Measurements from ENCODE around the gene SLC6A13. TPM values are rescaled to one million over a fixed set of nuclear protein-coding genes. Genes with fewer than 3 reads are reported as not detected.
"Not testable (repeated sequence)": the region's sequence is repeated elsewhere in the genome, so short reads cannot be mapped to it uniquely, and the experiment has no call there.

Gene SLC6A13
- total and polyA plus RNA-seq, 5 donors, result 2.1 to 5.8 (median 2.8) TPM

- DNase-seq, result no peak
- WGBS, result 59% methylated on average over 4 of the region's 4 CpGs
- ATAC-seq, result no peak
Measured at GRCh38 chr12:243381-243780, 19.3 kb downstream of the SLC6A13 start.

GRCh38 chr12:242496-242895, 20.1 kb downstream of the SLC6A13 start:
- Histone ChIP-seq H3K4me1 (ENCODE audit: control insufficient read depth, insufficient read depth, low read length) (no peaks in the 10 kb centered on the region), H3K4me3 (ENCODE audit: low read length) (no peak overlapping the region), H3K27ac (ENCODE audit: low read length) (no peak overlapping the region), H3K27me3 (ENCODE audit: control insufficient read depth, insufficient read depth) (no peaks in the 10 kb centered on the region), H3K9me3 (ENCODE audit: control insufficient read depth, low read length) (no peaks in the 10 kb centered on the region)
- intact Hi-C loops (cut with DNase I), result no loop called here
- WGBS, result 91% methylated on average over 15 of the region's 15 CpGs
- ATAC-seq (no peak), DNase-seq (no peak)

More at GRCh38 chr12:243381-243780, 19.3 kb downstream of the SLC6A13 start:
- no peaks in the 10 kb centered on the region for H3K27me3 ChIP-seq (ENCODE audit: control insufficient read depth, insufficient read depth)
- no peak overlapping the region for H3K4me3 ChIP-seq (ENCODE audit: low read length)
- H3K27ac ChIP-seq (ENCODE audit: low read length), result no peak overlapping the region
- intact Hi-C loops (cut with DNase I), result no loop called here
- H3K9me3 ChIP-seq (ENCODE audit: control insufficient read depth, low read length), result no peaks in the 10 kb centered on the region
- H3K4me1 ChIP-seq (ENCODE audit: control insufficient read depth, insufficient read depth, low read length), result no peaks in the 10 kb centered on the region

GRCh38 chr12:241266-241665, 21.4 kb downstream of the SLC6A13 start:
- Histone ChIP-seq H3K27me3 (ENCODE audit: control insufficient read depth, insufficient read depth) (no peaks in the 10 kb centered on the region), H3K9me3 (ENCODE audit: control insufficient read depth, low read length) (no peaks in the 10 kb centered on the region), H3K4me3 (ENCODE audit: low read length) (no peak overlapping the region), H3K27ac (ENCODE audit: low read length) (no peak overlapping the region), H3K4me1 (ENCODE audit: control insufficient read depth, insufficient read depth, low read length) (no peaks in the 10 kb centered on the region)
- no peak for DNase-seq
- WGBS, result 91% methylated on average over 9 of the region's 9 CpGs
- intact Hi-C loops (cut with DNase I), result no loop called here
- no peak for ATAC-seq

GRCh38 chr12:240566-240965, 22.1 kb downstream of the SLC6A13 start:
- Histone ChIP-seq H3K4me1 (ENCODE audit: control insufficient read depth, insufficient read depth, low read length) (no peaks in the 10 kb centered on the region), H3K4me3 (ENCODE audit: low read length) (no peak overlapping the region), H3K27me3 (ENCODE audit: control insufficient read depth, insufficient read depth) (no peaks in the 10 kb centered on the region), H3K9me3 (ENCODE audit: control insufficient read depth, low read length) (no peaks in the 10 kb centered on the region), H3K27ac (ENCODE audit: low read length) (no peak overlapping the region)
- DNase-seq (no peak), ATAC-seq (no peak)
- intact Hi-C loops (cut with DNase I), result no loop called here
- WGBS, result 90% methylated on average over 9 of the region's 9 CpGs

GRCh38 chr12:238736-239398, 23.8 kb downstream of the SLC6A13 start:
- Histone ChIP-seq H3K4me3 (ENCODE audit: low read length) (no peak overlapping the region), H3K9me3 (ENCODE audit: control insufficient read depth, low read length) (no peaks in the 10 kb centered on the region), H3K27ac (ENCODE audit: low read length) (no peak overlapping the region), H3K27me3 (ENCODE audit: control insufficient read depth, insufficient read depth) (no peaks in the 10 kb centered on the region), H3K4me1 (ENCODE audit: control insufficient read depth, insufficient read depth, low read length) (no peaks in the 10 kb centered on the region)
- WGBS, result 69% methylated on average over 19 of the region's 19 CpGs
- no peak for ATAC-seq
- intact Hi-C loops (cut with DNase I), result no loop called here
- no peak for DNase-seq

GRCh38 chr12:238116-238515, 24.5 kb downstream of the SLC6A13 start:
- no peaks in the 10 kb centered on the region for H3K4me1 ChIP-seq (ENCODE audit: control insufficient read depth, insufficient read depth, low read length)
- WGBS, result 87% methylated on average over 9 of the region's 9 CpGs
- DNase-seq, result no peak
- no peak for ATAC-seq
- no peaks in the 10 kb centered on the region for H3K9me3 ChIP-seq (ENCODE audit: control insufficient read depth, low read length)
- intact Hi-C loops (cut with DNase I), result no loop called here
- no peak overlapping the region for H3K4me3 ChIP-seq (ENCODE audit: low read length)
- H3K27ac ChIP-seq (ENCODE audit: low read length), result no peak overlapping the region
- no peaks in the 10 kb centered on the region for H3K27me3 ChIP-seq (ENCODE audit: control insufficient read depth, insufficient read depth)

- intact Hi-C loops (cut with DNase I), result no loop called here
- Histone ChIP-seq H3K4me1 (ENCODE audit: control insufficient read depth, insufficient read depth, low read length) (no peaks in the 10 kb centered on the region), H3K9me3 (ENCODE audit: control insufficient read depth, low read length) (no peaks in the 10 kb centered on the region), H3K27me3 (ENCODE audit: control insufficient read depth, insufficient read depth) (no peaks in the 10 kb centered on the region), H3K4me3 (ENCODE audit: low read length) (no peak overlapping the region), H3K27ac (ENCODE audit: low read length) (no peak overlapping the region)
- WGBS, result 90% methylated on average over 13 of the region's 13 CpGs
- DNase-seq (no peak), ATAC-seq (peak in 1 of 2 donors; percentile 14)
Measured at GRCh38 chr12:237026-237815, 25.4 kb downstream of the SLC6A13 start.

GRCh38 chr12:236445-236844, 26.2 kb downstream of the SLC6A13 start:
- no peak overlapping the region for H3K4me3 ChIP-seq (ENCODE audit: low read length)
- intact Hi-C loops (cut with DNase I), result no loop called here
- ATAC-seq (no peak), DNase-seq (no peak)
- no peaks in the 10 kb centered on the region for H3K9me3 ChIP-seq (ENCODE audit: control insufficient read depth, low read length)
- no peaks in the 10 kb centered on the region for H3K27me3 ChIP-seq (ENCODE audit: control insufficient read depth, insufficient read depth)
- WGBS, result 86% methylated on average over 3 of the region's 3 CpGs
- H3K4me1 ChIP-seq (ENCODE audit: control insufficient read depth, insufficient read depth, low read length), result no peaks in the 10 kb centered on the region
- no peak overlapping the region for H3K27ac ChIP-seq (ENCODE audit: low read length)

- DNase-seq; intact Hi-C loops (cut with DNase I); ATAC-seq; H3K27ac ChIP-seq (ENCODE audit: low read length); H3K4me1 ChIP-seq (ENCODE audit: control insufficient read depth, insufficient read depth, low read length); H3K27me3 ChIP-seq (ENCODE audit: control insufficient read depth, insufficient read depth); H3K9me3 ChIP-seq (ENCODE audit: control insufficient read depth, low read length); H3K4me3 ChIP-seq (ENCODE audit: low read length): not testable (repeated sequence)
- WGBS, result 90% methylated on average over 4 of the region's 4 CpGs
Measured at GRCh38 chr12:235967-236366, 26.7 kb downstream of the SLC6A13 start.

- DNase-seq (no peak), ATAC-seq (no peak)
- no peaks in the 10 kb centered on the region for H3K9me3 ChIP-seq (ENCODE audit: control insufficient read depth, low read length)
- no peak overlapping the region for H3K27ac ChIP-seq (ENCODE audit: low read length)
- H3K27me3 ChIP-seq (ENCODE audit: control insufficient read depth, insufficient read depth), result no peaks in the 10 kb centered on the region
- WGBS, result 94% methylated on average over 10 of the region's 10 CpGs
- intact Hi-C loops (cut with DNase I), result no loop called here
- H3K4me1 ChIP-seq (ENCODE audit: control insufficient read depth, insufficient read depth, low read length), result no peaks in the 10 kb centered on the region
- no peak overlapping the region for H3K4me3 ChIP-seq (ENCODE audit: low read length)
Measured at GRCh38 chr12:234891-235415, 27.7 kb downstream of the SLC6A13 start.

- Histone ChIP-seq H3K9me3 (ENCODE audit: control insufficient read depth, low read length) (no peaks in the 10 kb centered on the region), H3K27ac (ENCODE audit: low read length) (no peak overlapping the region)
- WGBS, result 77% methylated on average over 7 of the region's 7 CpGs
Measured at GRCh38 chr12:234019-234418, 28.6 kb downstream of the SLC6A13 start.

More at GRCh38 chr12:234019-234418, 28.6 kb downstream of the SLC6A13 start:
- intact Hi-C loops (cut with DNase I), result no loop called here
- H3K4me3 ChIP-seq (ENCODE audit: low read length), result no peak overlapping the region
- H3K27me3 ChIP-seq (ENCODE audit: control insufficient read depth, insufficient read depth), result no peaks in the 10 kb centered on the region
- DNase-seq, result no peak
- H3K4me1 ChIP-seq (ENCODE audit: control insufficient read depth, insufficient read depth, low read length), result no peaks in the 10 kb centered on the region
- no peak for ATAC-seq
